ENCODE results near the gene GMDS. TPM values are rescaled to one million over a fixed set of nuclear protein-coding genes. Genes with fewer than 3 reads are reported as not detected.

GMDS gene
- total and polyA plus RNA-seq, 2 of the 13 experiments (the other 11 are each of a cell fraction or from before 2014, with no cell fraction given), result 64.4 to 112 TPM

GRCh38 chr6:2245103-2245876, at the start of gene GMDS (continued):
- TF ChIP-seq SIX4 (CRISPR knock-in tag; IDR thresholded peaks at IDR 0.05) (no peak; the same call in 1 of the 2 replicates), TSC22D2 (CRISPR knock-in tag; IDR thresholded peaks at IDR 0.05; ENCODE audit: borderline replicate concordance) (no peak), ZFAT (CRISPR knock-in tag; conservative IDR thresholded peaks at IDR 0.05) (no peak; the same call in 1 of the 2 replicates), ELF1 (CRISPR knock-in tag; IDR thresholded peaks at IDR 0.05) (peak; percentile 33; the same call in 1 of the 2 replicates), HDAC1 (CRISPR knock-in tag; IDR thresholded peaks at IDR 0.05) (peak; percentile 46), BORCS8-MEF2B (CRISPR knock-in tag; IDR thresholded peaks at IDR 0.05) (peak; percentile 62; the same call in 1 of the 2 replicates), ZNF234 (CRISPR knock-in tag; conservative IDR thresholded peaks at IDR 0.05) (no peak), ZNF670 (CRISPR knock-in tag; IDR thresholded peaks at IDR 0.05; ENCODE audit: borderline replicate concordance) (no peak), IRX3 (CRISPR knock-in tag; IDR thresholded peaks at IDR 0.05; ENCODE audit: borderline replicate concordance, low read depth) (0 out of 2 replicates have a peak, but pooled peaks have one; percentile 89), KLF12 (CRISPR knock-in tag; IDR thresholded peaks at IDR 0.05; ENCODE audit: borderline replicate concordance) (peak; percentile 75; the same call in 1 of the 2 replicates), ZGPAT (CRISPR knock-in tag; IDR thresholded peaks at IDR 0.05) (no peak), NFRKB (IDR thresholded peaks at IDR 0.05) (no peak), IKZF4 (CRISPR knock-in tag; IDR thresholded peaks at IDR 0.05; ENCODE audit: borderline replicate concordance, low read depth, not compliant biosample characterization) (peak; percentile 80), DDIT3 (CRISPR knock-in tag; IDR thresholded peaks at IDR 0.05) (no peak), FOSL1 (CRISPR knock-in tag; IDR thresholded peaks at IDR 0.05; ENCODE audit: borderline replicate concordance) (no peak), ZNF567 (CRISPR knock-in tag; IDR thresholded peaks at IDR 0.05; ENCODE audit: borderline replicate concordance) (peak; percentile 91), TIGD3 (CRISPR knock-in tag; IDR thresholded peaks at IDR 0.05; ENCODE audit: borderline replicate concordance) (no peak; the same call in 1 of the 2 replicates), CCAR2 (optimal IDR thresholded peaks at IDR 0.05; ENCODE audit: low read depth, low read length) (no peak), FUBP1 (CRISPR knock-in tag; IDR thresholded peaks at IDR 0.05; ENCODE audit: borderline replicate concordance) (no peak), ZNF230 (CRISPR knock-in tag; IDR thresholded peaks at IDR 0.05) (no peak), ZNF709 (CRISPR knock-in tag; IDR thresholded peaks at IDR 0.05) (peak; percentile 97), PCBP1 (IDR thresholded peaks at IDR 0.05; ENCODE audit: borderline replicate concordance, low read depth, low read length) (no peak), SSRP1 (CRISPR knock-in tag; IDR thresholded peaks at IDR 0.05) (no peak), SP1 (IDR thresholded peaks at IDR 0.05) (no peak), SP1 (CRISPR knock-in tag; IDR thresholded peaks at IDR 0.05) (peak; percentile 72), PAF1 (CRISPR knock-in tag; IDR thresholded peaks at IDR 0.05) (no peak), ZSCAN25 (CRISPR knock-in tag; IDR thresholded peaks at IDR 0.05) (no peak; the same call in 1 of the 2 replicates)
